DOHH2 (cell line): ENCODE results near the gene RBPJ.

Experiments
- H3F3A ChIP-seq: fragments of 200-600 bp; sonication (generic), shearing (Covaris generic); 2 replicates; pipeline ENCODE4 v1.6.0; 2016; ENCODE audit warnings: antibody characterized with exemption, mild to moderate bottlenecking; ENCODE audit not compliant: control insufficient read depth, insufficient read depth
- H3K27ac ChIP-seq: fragments of 200-600 bp; sonication (generic); 2 replicates; pipeline ENCODE4 v1.5.1; 2014; ENCODE audit warnings: low read depth, mild to moderate bottlenecking, low read length, moderate library complexity
- H3K27me3 ChIP-seq: fragments of 200-600 bp; sonication (generic); 2 replicates; pipeline ENCODE4 v1.6.1; 2014; ENCODE audit warnings: mild to moderate bottlenecking, low read length, mixed read lengths; ENCODE audit not compliant: control insufficient read depth
- H3K36me3 ChIP-seq: fragments of 200-600 bp; sonication (generic); 2 replicates; pipeline ENCODE4 v1.6.1; 2014; ENCODE audit warnings: mild to moderate bottlenecking, low read length, moderate library complexity, mixed read lengths; ENCODE audit not compliant: control insufficient read depth
- H3K4me1 ChIP-seq: fragments of 200-600 bp; sonication (generic); 2 replicates; pipeline ENCODE4 v1.6.1; 2014; ENCODE audit warnings: mild to moderate bottlenecking, low read length, mixed read lengths; ENCODE audit not compliant: control insufficient read depth
- H3K4me2 ChIP-seq: fragments of 200-600 bp; sonication (generic); 2 replicates; pipeline ENCODE4 v1.6.0; 2014; ENCODE audit warnings: mild to moderate bottlenecking, low read length, moderate library complexity
- H3K4me3 ChIP-seq: fragments of 200-600 bp; sonication (generic); 2 replicates; pipeline ENCODE4 v1.5.1; 2014; ENCODE audit warnings: mild to moderate bottlenecking, low read length, mixed read lengths
- H3K79me2 ChIP-seq: fragments of 200-600 bp; sonication (generic); 2 replicates; pipeline ENCODE4 v1.6.1; 2014; ENCODE audit warnings: mild to moderate bottlenecking, low read length, mixed read lengths; ENCODE audit not compliant: control insufficient read depth
- H3K9me2 ChIP-seq: fragments of 200-600 bp; sonication (generic); replicated peaks from 2 replicates; pipeline ENCODE4 v1.6.1; 2014; ENCODE audit warnings: mild to moderate bottlenecking, low read length, mixed read lengths; ENCODE audit not compliant: control insufficient read depth
- H3K9me3 ChIP-seq: fragments of 200-600 bp; sonication (generic); 2 replicates; pipeline ENCODE4 v1.6.1; 2014; ENCODE audit warnings: antibody characterized with exemption, low read length, mixed read lengths; ENCODE audit not compliant: control insufficient read depth, insufficient read depth
- H4K20me1 ChIP-seq: fragments of 200-600 bp; sonication (generic); 2 replicates; pipeline ENCODE4 v1.6.0; 2014; ENCODE audit warnings: low read depth, mild to moderate bottlenecking, antibody characterized with exemption, low read length, moderate library complexity; ENCODE audit not compliant: control insufficient read depth, insufficient read depth
- CTCF ChIP-seq: fragments of 200-600 bp; sonication (generic); IDR thresholded peaks from one replicate; pipeline ENCODE4 v1.5.1; 2014; ENCODE audit warnings: antibody characterized with exemption, mild to moderate bottlenecking, low read depth, low read length; ENCODE audit not compliant: poor library complexity, severe bottlenecking
- EZH2phosphoT487 ChIP-seq: fragments of 200-600 bp; sonication (generic); IDR thresholded peaks from 2 replicates; pipeline ENCODE4 v1.6.1; 2017; ENCODE audit warnings: borderline replicate concordance, mild to moderate bottlenecking, antibody characterized with exemption, low read length, moderate library complexity, mixed read lengths

RBPJ gene

DNA sequence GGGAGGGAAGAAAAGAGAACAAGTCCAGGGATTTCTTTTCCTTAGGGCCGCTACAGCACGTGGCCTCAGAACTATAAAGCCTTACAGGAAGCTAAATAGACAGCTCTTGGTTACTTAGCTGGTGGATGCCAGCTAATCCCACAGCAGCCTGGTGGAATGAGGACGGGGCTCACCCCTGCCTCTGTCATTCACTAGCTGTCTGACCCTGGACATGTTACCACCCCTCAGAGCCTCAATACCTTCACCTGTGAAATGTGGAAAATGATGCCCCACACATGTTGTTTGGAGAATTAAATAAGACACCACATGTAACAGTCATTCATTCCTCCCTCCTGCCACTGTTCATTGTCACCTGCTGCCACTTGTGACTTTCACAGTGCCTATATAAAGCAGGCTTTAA is 153.7 kb downstream of the RBPJ start:
- Histone ChIP-seq H3K9me3 (no peaks in the 10 kb centered on the region), H3K4me1 (no peaks in the 10 kb centered on the region), H3K4me3 (no peak overlapping the region), H3K27me3 (no peaks in the 10 kb centered on the region), H4K20me1 (no peaks in the 10 kb centered on the region), H3F3A (no peaks in the 10 kb centered on the region), H3K4me2 (no peak overlapping the region), H3K36me3 (no peaks in the 10 kb centered on the region), H3K27ac (no peak overlapping the region), H3K79me2 (no peaks in the 10 kb centered on the region), H3K9me2 (no peaks in the 10 kb centered on the region)
- TF ChIP-seq EZH2phosphoT487 (no peak), CTCF (no peak)

DNA sequence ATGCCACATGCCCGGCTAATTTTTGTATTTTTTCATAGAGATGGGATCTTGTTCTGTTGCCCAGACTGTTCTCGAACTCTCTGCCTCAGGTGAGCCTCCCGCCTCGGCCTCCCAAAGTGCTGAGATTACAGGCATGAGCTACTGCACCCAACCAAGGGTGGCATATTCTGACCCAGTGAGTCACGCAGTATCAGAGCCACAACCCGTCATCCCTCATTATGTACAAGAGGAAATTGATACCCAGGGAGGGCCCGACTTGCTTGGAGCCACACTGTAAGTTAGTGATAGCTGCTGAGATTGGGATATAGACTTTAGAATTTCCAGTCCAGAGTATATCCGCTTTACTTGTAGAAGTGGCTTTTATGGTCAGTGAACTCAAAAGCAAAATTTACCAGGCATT is 154.9 kb downstream of the RBPJ start:
- Histone ChIP-seq H3K4me3 (no peak overlapping the region), H3K27me3 (no peaks in the 10 kb centered on the region), H3K9me3 (no peaks in the 10 kb centered on the region), H3K4me1 (no peaks in the 10 kb centered on the region), H3K79me2 (no peaks in the 10 kb centered on the region), H4K20me1 (no peaks in the 10 kb centered on the region), H3F3A (no peaks in the 10 kb centered on the region), H3K27ac (no peak overlapping the region), H3K4me2 (no peak overlapping the region), H3K36me3 (no peaks in the 10 kb centered on the region), H3K9me2 (no peaks in the 10 kb centered on the region)
- TF ChIP-seq EZH2phosphoT487, result no peak
- no peak for TF ChIP-seq CTCF

- no peaks in the 10 kb centered on the region for H3F3A ChIP-seq
- H3K9me2 ChIP-seq, result no peaks in the 10 kb centered on the region
- H3K4me3 ChIP-seq, result no peak overlapping the region
- H3K4me1 ChIP-seq, result no peaks in the 10 kb centered on the region
- H3K79me2 ChIP-seq, result no peaks in the 10 kb centered on the region
- no peak overlapping the region for H3K27ac ChIP-seq
- H3K27me3 ChIP-seq, result no peaks in the 10 kb centered on the region
- H4K20me1 ChIP-seq, result no peaks in the 10 kb centered on the region
- H3K9me3 ChIP-seq, result no peaks in the 10 kb centered on the region
- H3K36me3 ChIP-seq, result no peaks in the 10 kb centered on the region
- H3K4me2 ChIP-seq, result no peak overlapping the region
- no peak for TF ChIP-seq EZH2phosphoT487
- no peak for TF ChIP-seq CTCF
Measured at GRCh38 chr4:26476545-26476944, 155.7 kb downstream of the RBPJ start.

GRCh38 chr4:26478330-26478729 is 157.5 kb downstream of the RBPJ start:
- Histone ChIP-seq H3F3A (no peaks in the 10 kb centered on the region), H3K9me2 (no peaks in the 10 kb centered on the region), H3K27me3 (no peaks in the 10 kb centered on the region), H3K79me2 (no peaks in the 10 kb centered on the region), H3K36me3 (no peaks in the 10 kb centered on the region), H3K4me1 (no peaks in the 10 kb centered on the region), H3K27ac (no peak overlapping the region), H4K20me1 (no peaks in the 10 kb centered on the region), H3K4me3 (no peak overlapping the region), H3K4me2 (no peak overlapping the region), H3K9me3 (no peaks in the 10 kb centered on the region)
- TF ChIP-seq EZH2phosphoT487 (no peak), CTCF (no peak)
